ENCODE results near the gene SNX18. TPM values are rescaled to one million over a fixed set of nuclear protein-coding genes. Genes with fewer than 3 reads are reported as not detected.

Gene SNX18
- total and polyA plus RNA-seq, 2 donors (not counting 1 experiment from before 2014, with no cell fraction given), result 10.6 to 31.6 TPM

GRCh38 chr5:54476682-54477081 is 40.9 kb upstream of the SNX18 start:
- TF ChIP-seq EZH2 (IDR thresholded peaks at IDR 0.05; ENCODE audit: borderline replicate concordance, insufficient read depth, low read depth, low read length, poor library complexity, severe bottlenecking) (no peak), CTCF (IDR thresholded peaks at IDR 0.05) (no peak)

GRCh38 chr5:54477941-54478478 is 39.5 kb upstream of the SNX18 start:
- Histone ChIP-seq H4K20me1 (ENCODE audit: control insufficient read depth, insufficient read depth, low read length, poor library complexity, severe bottlenecking) (no peaks in the 10 kb centered on the region), H3K36me3 (replicated peaks in 1 of 2; ENCODE audit: control extremely low read depth in 1 of 2, control insufficient read depth in 1 of 2, extremely low read depth in 1 of 2, insufficient read depth in 2 of 2, low read length in 1 of 2) (no peaks in the 10 kb centered on the region), H3K9ac (ENCODE audit: low read length) (no peak overlapping the region), H3K4me1 (ENCODE audit: control insufficient read depth in 2 of 2, insufficient read depth in 2 of 2, low read length in 2 of 2) (no peaks in the 10 kb centered on the region), H2AFZ (ENCODE audit: insufficient read depth, low read depth, low read length, poor library complexity, severe bottlenecking) (no peak overlapping the region), H3K9me3 (ENCODE audit: control extremely low read depth in 1 of 3, control insufficient read depth in 2 of 3, insufficient read depth in 1 of 3, low read length in 2 of 3) (no peaks in the 10 kb centered on the region), H3K27me3 (replicated peaks in 1 of 4; ENCODE audit: control extremely low read depth in 1 of 4, control insufficient read depth in 3 of 4, insufficient read depth in 4 of 4, low read length in 3 of 4) (peaks cover 0 to 8% (median 3%) of the 10 kb centered on the region in 4 experiments), H3K79me2 (ENCODE audit: control insufficient read depth, insufficient read depth, low read length) (no peaks in the 10 kb centered on the region), H3K4me3 (ENCODE audit: control extremely low read depth in 1 of 5, extremely low read depth in 1 of 5, insufficient read depth in 1 of 5, low read depth in 2 of 5, low read length in 4 of 5) (no peak overlapping the region), H3K27ac (ENCODE audit: low read length in 2 of 2) (no peak overlapping the region), H3K4me2 (replicated peaks; ENCODE audit: low read depth, low read length, poor library complexity, severe bottlenecking) (no peak overlapping the region)
- peaks cover 6% of the 10 kb centered on the region for H3K4me1 Mint-ChIP-seq
- TF ChIP-seq EZH2 (IDR thresholded peaks at IDR 0.05; ENCODE audit: borderline replicate concordance, insufficient read depth, low read depth, low read length, poor library complexity, severe bottlenecking) (no peak), CTCF (IDR thresholded peaks at IDR 0.05) (no peak)
- no peak for ATAC-seq (ENCODE audit: low read depth)
- H3K4me3 Mint-ChIP-seq, result no peak overlapping the region
- no peak for DNase-seq
- no peak overlapping the region for H3K27ac Mint-ChIP-seq
- ChIA-PET CTCF (no interaction called here), POLR2A (no interaction called here)
- intact Hi-C loops (cut with micrococcal nuclease), result no loop called here
- no CpG with 5 or more reads among the region's 1 CpG for WGBS (ENCODE audit: insufficient coverage)
- H3K27me3 Mint-ChIP-seq, result peaks cover 38% of the 10 kb centered on the region
- H3K9me3 Mint-ChIP-seq (ENCODE audit: insufficient read depth), result no peaks in the 10 kb centered on the region

More at GRCh38 chr5:54476682-54477081, 40.9 kb upstream of the SNX18 start:
- H3K36me3 ChIP-seq (replicated peaks in 1 of 2; ENCODE audit: control extremely low read depth in 1 of 2, control insufficient read depth in 1 of 2, extremely low read depth in 1 of 2, insufficient read depth in 2 of 2, low read length in 1 of 2), result no peaks in the 10 kb centered on the region
- no peak overlapping the region for H3K4me3 ChIP-seq (ENCODE audit: control extremely low read depth in 1 of 5, extremely low read depth in 1 of 5, insufficient read depth in 1 of 5, low read depth in 2 of 5, low read length in 4 of 5)
- H4K20me1 ChIP-seq (ENCODE audit: control insufficient read depth, insufficient read depth, low read length, poor library complexity, severe bottlenecking), result no peaks in the 10 kb centered on the region
- no peaks in the 10 kb centered on the region for H3K9me3 ChIP-seq (ENCODE audit: control extremely low read depth in 1 of 3, control insufficient read depth in 2 of 3, insufficient read depth in 1 of 3, low read length in 2 of 3)
- no peak overlapping the region for H3K9ac ChIP-seq (ENCODE audit: low read length)
- no peaks in the 10 kb centered on the region for H3K9me3 Mint-ChIP-seq (ENCODE audit: insufficient read depth)
- intact Hi-C loops (cut with micrococcal nuclease), result no loop called here
- no peak for ATAC-seq (ENCODE audit: low read depth)
- H2AFZ ChIP-seq (ENCODE audit: insufficient read depth, low read depth, low read length, poor library complexity, severe bottlenecking), result no peak overlapping the region
- WGBS (ENCODE audit: insufficient coverage), result no CpG with 5 or more reads among the region's 2 CpGs
- H3K4me1 ChIP-seq (ENCODE audit: control insufficient read depth in 2 of 2, insufficient read depth in 2 of 2, low read length in 2 of 2), result no peaks in the 10 kb centered on the region
- ChIA-PET POLR2A (no interaction called here), CTCF (no interaction called here)
- peaks cover 27% of the 10 kb centered on the region for H3K27me3 Mint-ChIP-seq
- H3K4me1 Mint-ChIP-seq, result peaks cover 7% of the 10 kb centered on the region
- no peak overlapping the region for H3K4me2 ChIP-seq (replicated peaks; ENCODE audit: low read depth, low read length, poor library complexity, severe bottlenecking)
- no peak overlapping the region for H3K27ac ChIP-seq (ENCODE audit: low read length in 2 of 2)
- no peak overlapping the region for H3K27ac Mint-ChIP-seq
- H3K27me3 ChIP-seq (replicated peaks in 1 of 4; ENCODE audit: control extremely low read depth in 1 of 4, control insufficient read depth in 3 of 4, insufficient read depth in 4 of 4, low read length in 3 of 4), result peaks cover 0 to 8% (median 3%) of the 10 kb centered on the region in 4 experiments
- no peak overlapping the region for H3K4me3 Mint-ChIP-seq
- DNase-seq, result no peak
- no peaks in the 10 kb centered on the region for H3K79me2 ChIP-seq (ENCODE audit: control insufficient read depth, insufficient read depth, low read length)
